Urinary bladder (tissue), 4 donors: ENCODE data around the gene VCX3B. TPM values are rescaled to one million over a fixed set of nuclear protein-coding genes. Genes with fewer than 3 reads are reported as not detected.
"Not testable (repeated sequence)": the region's sequence is repeated elsewhere in the genome, so short reads cannot be mapped to it uniquely, and the experiment has no call there.

ENCODE experiments used
- DNase-seq: peaks from one replicate; pipeline ENCODE4 v3.0.0-alpha.2; 2015; ENCODE audit errors: extremely low spot score
- H3K27ac ChIP-seq: one replicate; pipeline ENCODE4 v1.5.1; 2013; ENCODE audit warnings: low read depth, mild to moderate bottlenecking, moderate library complexity
- H3K36me3 ChIP-seq: one replicate; pipeline ENCODE4 v1.6.1; 2013; ENCODE audit warnings: mild to moderate bottlenecking, moderate library complexity; ENCODE audit not compliant: insufficient read depth
- H3K4me1 ChIP-seq: one replicate; pipeline ENCODE4 v1.6.1; 2013; ENCODE audit warnings: mild to moderate bottlenecking, moderate library complexity; ENCODE audit not compliant: insufficient read depth
- H3K4me3 ChIP-seq: one replicate; pipeline ENCODE4 v1.5.1; 2013; ENCODE audit warnings: low read depth, low read length
- WGBS: extraction: QIAGEN DNeasy Blood & Tissue Kit; methylation state at CpG from one replicate; pipeline ENCODE4 v1.1.7; 2013; 5-methylcytosine and 5-hydroxymethylcytosine counted together
- polyA plus RNA-seq: library from polyadenylated mRNA; stranded (reverse); fragments of 200-250 nt; gene quantifications from one replicate; pipeline ENCODE4 v1.2.3, GENCODE V29; 2013
- total RNA-seq: library from RNA; depleted of rRNA; stranded (reverse); fragments of >200 nt; gene quantifications from one replicate; pipeline ENCODE4 v1.2.3, GENCODE V29; 2014
- donor health status: healthy with polysubstance abuse.
- donor health status: healthy.

The VCX3B gene
- total RNA-seq (not detected), polyA plus RNA-seq (not detected)

- not testable (repeated sequence) for H3K4me1 ChIP-seq, H3K36me3 ChIP-seq, H3K4me3 ChIP-seq, DNase-seq, H3K27ac ChIP-seq
- WGBS, result 98% methylated on average over 3 of the region's 3 CpGs
Observed at GRCh38 chrX:8464530-8464929, at the start of gene VCX3B. VCX3B (plus strand) TSS chrX:8464830; CDS start chrX:8465451, 621 bp downstream.

- DNase-seq, result no peak
- Histone ChIP-seq H3K4me1 (no peaks in the 10 kb centered on the region), H3K36me3 (no peaks in the 10 kb centered on the region), H3K27ac (no peak overlapping the region), H3K4me3 (no peak overlapping the region)
- 64% methylated on average over 4 of the region's 4 CpGs for WGBS
Observed at GRCh38 chrX:8418301-8418700, 46.3 kb upstream of the VCX3B start.

DNA sequence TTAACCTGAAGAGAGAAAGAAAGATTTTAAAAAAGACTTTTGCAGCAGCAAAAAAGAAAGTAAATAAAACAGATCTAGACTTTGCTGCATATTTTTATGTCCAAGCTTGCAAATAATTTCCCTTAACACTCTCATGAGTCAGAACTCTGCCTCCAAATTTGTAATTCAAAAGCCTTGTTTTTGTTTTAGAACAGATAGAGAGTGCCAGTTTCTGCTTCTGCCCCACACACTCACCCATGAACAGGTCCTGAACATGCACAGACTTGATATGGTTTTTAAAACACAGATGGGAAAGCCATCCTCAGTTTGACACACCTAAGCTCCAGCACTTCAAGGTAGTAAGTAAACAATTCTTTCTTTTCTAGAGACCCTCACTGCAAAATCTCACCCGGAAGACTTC lies 39.7 kb upstream of the VCX3B start:
- no peak overlapping the region for H3K27ac ChIP-seq
- DNase-seq, result no peak
- H3K36me3 ChIP-seq, result no peaks in the 10 kb centered on the region
- H3K4me1 ChIP-seq, result no peaks in the 10 kb centered on the region
- 63% methylated on average over 1 of the region's 1 CpG for WGBS
- H3K4me3 ChIP-seq, result no peak overlapping the region

DNA sequence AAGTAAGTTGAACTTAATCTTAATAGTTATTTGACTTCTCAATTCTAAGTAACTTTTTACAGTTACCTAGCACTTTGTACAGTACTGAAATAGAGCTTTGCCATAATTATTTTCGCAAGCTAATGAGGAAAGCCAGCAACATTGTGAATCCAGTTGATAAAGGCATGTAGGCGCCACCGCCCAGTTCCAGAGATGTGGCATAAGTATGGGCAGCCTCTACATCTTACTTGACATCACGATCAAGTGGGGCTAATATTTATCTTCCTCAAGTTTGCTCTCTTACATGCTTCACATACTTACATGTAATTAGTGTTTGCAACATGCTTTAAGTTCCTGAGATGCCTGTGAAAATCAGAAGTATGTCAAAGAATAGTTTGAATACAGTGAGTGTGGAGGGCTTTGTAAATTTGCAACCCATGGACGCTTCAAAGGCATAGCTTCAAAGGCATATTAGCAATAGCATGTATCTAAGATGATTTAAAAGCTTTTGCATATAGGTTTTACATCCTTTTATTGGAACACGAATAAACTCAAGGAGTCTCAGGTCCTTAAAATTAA lies 34.9 kb upstream of the VCX3B start:
- H3K4me3 ChIP-seq, result no peak overlapping the region
- no peak for DNase-seq
- WGBS, result 85% methylated on average over 6 of the region's 6 CpGs
- no peaks in the 10 kb centered on the region for H3K36me3 ChIP-seq
- no peak overlapping the region for H3K27ac ChIP-seq
- H3K4me1 ChIP-seq, result no peaks in the 10 kb centered on the region

DNA sequence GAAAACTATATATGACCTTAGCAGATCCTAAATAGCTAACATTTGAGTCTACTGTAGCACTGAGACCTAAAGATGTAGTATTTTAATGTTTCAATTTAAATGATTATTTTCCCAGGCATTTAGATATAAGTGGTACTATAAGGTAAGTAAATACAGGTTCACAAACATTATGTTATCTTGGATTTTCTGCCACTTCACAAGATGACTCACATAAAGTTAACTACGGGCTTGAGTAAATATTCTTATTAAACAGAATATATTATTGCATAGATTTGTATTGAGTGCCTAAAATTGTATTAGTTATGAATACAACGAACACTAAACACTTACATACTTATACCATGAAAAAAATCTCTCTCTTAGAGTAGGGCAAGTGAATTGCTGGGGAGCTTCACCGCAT lies 34.2 kb upstream of the VCX3B start:
- 88% methylated on average over 3 of the region's 3 CpGs for whole genome bisulfite sequencing
- no peaks in the 10 kb centered on the region for H3K36me3 ChIP-seq
- no peak for DNase-seq
- no peak overlapping the region for H3K4me3 ChIP-seq
- H3K27ac ChIP-seq, result no peak overlapping the region
- H3K4me1 ChIP-seq, result no peaks in the 10 kb centered on the region

DNA sequence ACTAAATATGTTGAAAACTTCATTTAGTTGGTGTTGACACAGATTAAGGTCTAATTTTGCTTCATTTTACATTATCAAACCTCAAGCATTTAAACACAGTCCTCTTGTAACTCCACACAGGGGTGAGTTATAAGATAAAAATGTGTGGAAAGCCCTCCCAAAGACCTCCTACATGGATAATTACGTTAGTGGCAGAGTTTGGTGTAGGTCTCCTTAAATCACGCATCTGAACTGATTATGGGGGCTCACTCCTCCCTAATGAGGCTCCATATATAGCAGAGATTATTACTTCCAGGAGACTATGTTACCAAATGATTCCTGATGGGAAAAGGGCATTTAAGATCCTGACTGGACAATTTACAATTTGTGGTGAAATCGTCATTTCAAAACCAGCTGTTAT lies 32.2 kb upstream of the VCX3B start:
- no peak overlapping the region for H3K27ac ChIP-seq
- 69% methylated on average over 3 of the region's 3 CpGs for WGBS
- DNase-seq, result no peak

GRCh38 chrX:8433109-8434062 lies 31.2 kb upstream of the VCX3B start:
- DNase-seq, result no peak
- no peak overlapping the region for H3K4me3 ChIP-seq
- H3K4me1 ChIP-seq, result no peaks in the 10 kb centered on the region
- H3K36me3 ChIP-seq, result no peaks in the 10 kb centered on the region
- 68% methylated on average over 3 of the region's 3 CpGs for WGBS
- no peak overlapping the region for H3K27ac ChIP-seq

More for the DNA sequence above, 32.2 kb upstream of the VCX3B start:
- no peaks in the 10 kb centered on the region for H3K36me3 ChIP-seq
- H3K4me3 ChIP-seq, result no peak overlapping the region
- no peaks in the 10 kb centered on the region for H3K4me1 ChIP-seq

DNA sequence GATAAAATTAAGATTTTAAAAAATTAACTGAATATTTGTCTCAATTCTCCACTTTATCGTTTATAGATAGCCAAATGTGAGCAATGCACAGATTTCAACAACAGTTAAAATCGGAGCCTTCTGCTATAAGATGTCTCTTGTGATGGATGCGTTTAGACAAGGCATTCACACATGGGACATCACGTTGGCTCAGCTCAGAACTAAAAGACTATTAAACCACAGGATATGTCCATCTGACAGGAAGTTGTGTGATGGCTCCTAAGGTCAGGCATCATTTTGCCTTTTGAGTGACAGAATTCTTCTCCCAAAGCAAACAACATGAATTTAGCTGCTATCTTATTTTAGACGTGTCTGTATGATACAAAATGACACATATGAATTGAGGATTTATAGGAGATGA lies 17.3 kb upstream of the VCX3B start:
- no peak for DNase-seq
- H3K27ac ChIP-seq, result no peak overlapping the region
- H3K36me3 ChIP-seq, result no peaks in the 10 kb centered on the region
- WGBS, result 80% methylated on average over 5 of the region's 5 CpGs
- no peak overlapping the region for H3K4me3 ChIP-seq
- H3K4me1 ChIP-seq, result no peaks in the 10 kb centered on the region

- DNase-seq, H3K4me1 ChIP-seq, H3K27ac ChIP-seq, H3K4me3 ChIP-seq, H3K36me3 ChIP-seq: not testable (repeated sequence)
- WGBS, result 99% methylated on average over 21 of the region's 21 CpGs
Observed at GRCh38 chrX:8452343-8452742, 12.3 kb upstream of the VCX3B start.

DNA sequence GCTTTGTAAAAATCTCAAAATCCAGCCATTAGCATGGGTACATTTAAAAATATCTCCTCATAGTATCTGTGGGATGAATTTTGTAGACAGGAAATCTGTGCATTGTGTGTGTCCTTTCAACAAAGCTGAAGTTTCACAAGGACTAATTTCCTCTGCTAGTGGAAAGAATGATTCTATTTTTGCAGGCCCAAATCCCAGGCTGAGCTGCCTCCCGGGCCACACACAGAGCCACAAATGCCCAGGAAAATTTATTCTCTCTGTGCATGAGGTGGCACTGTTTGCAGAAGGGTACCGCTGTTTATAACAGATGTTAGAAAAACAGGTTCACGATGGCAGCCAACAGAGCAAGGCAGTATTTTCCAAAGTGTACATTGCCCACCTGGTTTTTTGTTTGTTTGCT lies 11.0 kb upstream of the VCX3B start:
- H3K36me3 ChIP-seq, result no peaks in the 10 kb centered on the region
- no peak for DNase-seq
- no peaks in the 10 kb centered on the region for H3K4me1 ChIP-seq
- H3K27ac ChIP-seq, result no peak overlapping the region
- no peak overlapping the region for H3K4me3 ChIP-seq
- 22% methylated on average over 3 of the region's 3 CpGs for WGBS

GRCh38 chrX:8455557-8455956 lies 9.1 kb upstream of the VCX3B start:
- no peaks in the 10 kb centered on the region for H3K36me3 ChIP-seq
- 96% methylated on average over 4 of the region's 4 CpGs for WGBS

GRCh38 chrX:8462488-8462887 lies 2.1 kb upstream of the VCX3B start:
- H3K4me1 ChIP-seq, result no peaks in the 10 kb centered on the region
- no peak overlapping the region for H3K4me3 ChIP-seq
- no peaks in the 10 kb centered on the region for H3K36me3 ChIP-seq
- H3K27ac ChIP-seq, result no peak overlapping the region
- DNase-seq, result no peak

More at GRCh38 chrX:8455557-8455956, 9.1 kb upstream of the VCX3B start:
- no peak for DNase-seq
- Histone ChIP-seq H3K4me3 (no peak overlapping the region), H3K4me1 (no peaks in the 10 kb centered on the region), H3K27ac (no peak overlapping the region)

DNA sequence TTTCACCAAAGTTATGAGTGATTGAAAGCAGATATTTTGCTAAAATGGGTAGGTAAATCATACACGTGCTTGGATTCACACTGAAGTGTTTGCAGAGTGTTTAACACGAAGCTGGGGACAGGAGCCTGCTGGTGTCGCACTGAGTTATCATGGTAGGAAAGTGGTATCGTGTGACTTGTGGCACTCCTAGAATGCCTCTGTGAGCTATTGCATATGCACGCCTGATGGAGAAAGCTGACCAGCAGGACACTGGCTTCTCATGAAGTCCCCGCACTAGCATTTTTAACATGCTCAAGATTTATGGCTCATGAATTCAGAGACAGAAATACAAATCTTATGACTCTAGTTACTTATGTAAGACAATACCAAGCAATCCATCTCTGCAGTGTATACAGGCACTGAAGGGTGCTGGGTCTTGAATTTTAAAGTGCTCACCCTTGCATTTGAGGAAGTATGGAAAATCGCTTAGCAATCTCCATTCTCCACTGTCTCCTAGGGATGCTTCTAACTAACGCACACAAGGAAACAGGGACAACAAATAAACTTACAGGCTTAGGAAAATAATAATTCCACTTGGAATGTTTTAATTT lies 19.8 kb downstream of the VCX3B start:
- Histone ChIP-seq H3K4me1 (no peaks in the 10 kb centered on the region), H3K36me3 (no peaks in the 10 kb centered on the region), H3K27ac (no peak overlapping the region), H3K4me3 (no peak overlapping the region)
- 74% methylated on average over 8 of the region's 8 CpGs for WGBS
- no peak for DNase-seq

GRCh38 chrX:8495036-8495435 lies 30.4 kb downstream of the VCX3B start:
- not testable (repeated sequence) for H3K36me3 ChIP-seq, H3K4me3 ChIP-seq, H3K4me1 ChIP-seq, DNase-seq, H3K27ac ChIP-seq
- WGBS, result 80% methylated on average over 4 of the region's 4 CpGs
